Fibroblast of lung (primary cell): ENCODE measurements around the gene SULT1C4.

Source experiments
- EZH2 ChIP-seq: IDR thresholded peaks from 2 replicates; pipeline ENCODE4 v1.5.1; 2012; ENCODE audit warnings: low read length, control low read depth, mild to moderate bottlenecking; ENCODE audit errors: missing control alignments
- TF ChIP-seq, protein P1 (sequence below), 2 donors: IDR thresholded peaks in 1 of 2; conservative IDR thresholded peaks in 1 of 2; 1 replicate in 1 of 2; 2 replicates in 1 of 2; pipeline ENCODE4 v1.5.1; 2011 to 2012; ENCODE audit warnings: low read length in 2 of 2, control low read depth in 1 of 2, inconsistent platforms in 1 of 2, low read depth in 1 of 2, mild to moderate bottlenecking in 1 of 2

- TF ChIP-seq, protein P1, sequence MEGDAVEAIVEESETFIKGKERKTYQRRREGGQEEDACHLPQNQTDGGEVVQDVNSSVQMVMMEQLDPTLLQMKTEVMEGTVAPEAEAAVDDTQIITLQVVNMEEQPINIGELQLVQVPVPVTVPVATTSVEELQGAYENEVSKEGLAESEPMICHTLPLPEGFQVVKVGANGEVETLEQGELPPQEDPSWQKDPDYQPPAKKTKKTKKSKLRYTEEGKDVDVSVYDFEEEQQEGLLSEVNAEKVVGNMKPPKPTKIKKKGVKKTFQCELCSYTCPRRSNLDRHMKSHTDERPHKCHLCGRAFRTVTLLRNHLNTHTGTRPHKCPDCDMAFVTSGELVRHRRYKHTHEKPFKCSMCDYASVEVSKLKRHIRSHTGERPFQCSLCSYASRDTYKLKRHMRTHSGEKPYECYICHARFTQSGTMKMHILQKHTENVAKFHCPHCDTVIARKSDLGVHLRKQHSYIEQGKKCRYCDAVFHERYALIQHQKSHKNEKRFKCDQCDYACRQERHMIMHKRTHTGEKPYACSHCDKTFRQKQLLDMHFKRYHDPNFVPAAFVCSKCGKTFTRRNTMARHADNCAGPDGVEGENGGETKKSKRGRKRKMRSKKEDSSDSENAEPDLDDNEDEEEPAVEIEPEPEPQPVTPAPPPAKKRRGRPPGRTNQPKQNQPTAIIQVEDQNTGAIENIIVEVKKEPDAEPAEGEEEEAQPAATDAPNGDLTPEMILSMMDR (conservative IDR thresholded peaks at IDR 0.05 in 1 of 2, IDR thresholded peaks at IDR 0.05 in 1 of 2; ENCODE audit: low read depth in 1 of 2, low read length in 2 of 2) = no peak
- TF ChIP-seq EZH2 = no peak
These were observed 16.8 kb upstream of the SULT1C4 start for GRCh38 chr2:108360776-108361468.
